HG02938 (cell line): Measurements from ENCODE around the gene C19orf44.
"Not testable (repeated sequence)": the region's sequence is repeated elsewhere in the genome, so short reads cannot be mapped to it uniquely, and the experiment has no call there.

ENCODE experiments used
- ATAC-seq: cut with Tn5 transposase; IDR thresholded peaks from one replicate; pipeline ENCODE4 v1.9.1; 2021; ENCODE audit warnings: mild to moderate bottlenecking, moderate library complexity; ENCODE audit not compliant: unreplicated experiment

C19orf44 gene

GRCh38 chr19:16495982-16496612 lies at the start of gene C19orf44, which contains the start of gene CALR3:
TSS of gene C19orf44 (plus strand) at chr19:16496394. CDS start at chr19:16500793, 4,399 bp downstream.
TSS of gene CALR3 (minus strand) at chr19:16496167. CDS start at chr19:16496129, 38 bp downstream.
- ATAC-seq: peak; percentile 99

- no peak for ATAC-seq
Observed at GRCh38 chr19:16446724-16447368, 49.3 kb upstream of the C19orf44 start.

GRCh38 chr19:16448872-16449271 lies 47.3 kb upstream of the C19orf44 start:
- ATAC-seq: not testable (repeated sequence)

GRCh38 chr19:16449330-16449961 lies 46.7 kb upstream of the C19orf44 start:
- no peak for ATAC-seq

GRCh38 chr19:16452325-16452724 lies 43.9 kb upstream of the C19orf44 start:
- ATAC-seq: no peak

- ATAC-seq: no peak
Observed at GRCh38 chr19:16454351-16454918, 41.8 kb upstream of the C19orf44 start.

GRCh38 chr19:16455489-16455888 lies 40.7 kb upstream of the C19orf44 start:
- no peak for ATAC-seq

- no peak for ATAC-seq
Observed at GRCh38 chr19:16456652-16457194, 39.5 kb upstream of the C19orf44 start.

GRCh38 chr19:16457195-16457953 lies 38.8 kb upstream of the C19orf44 start:
- ATAC-seq: no peak

- ATAC-seq: no peak
Observed at GRCh38 chr19:16457954-16458331, 38.3 kb upstream of the C19orf44 start.

GRCh38 chr19:16458391-16459341 lies 37.5 kb upstream of the C19orf44 start:
- ATAC-seq: no peak

- ATAC-seq: no peak
Observed at GRCh38 chr19:16459680-16460079, 36.5 kb upstream of the C19orf44 start.

GRCh38 chr19:16460454-16460853 lies 35.7 kb upstream of the C19orf44 start:
- ATAC-seq: no peak

- ATAC-seq: no peak
Observed at GRCh38 chr19:16461630-16462051, 34.6 kb upstream of the C19orf44 start.

GRCh38 chr19:16462757-16463250 lies 33.4 kb upstream of the C19orf44 start:
- no peak for ATAC-seq

- ATAC-seq: no peak
Observed at GRCh38 chr19:16463341-16463990, 32.7 kb upstream of the C19orf44 start.

GRCh38 chr19:16463991-16464575 lies 32.1 kb upstream of the C19orf44 start:
- ATAC-seq: no peak

GRCh38 chr19:16465239-16465638 lies 31.0 kb upstream of the C19orf44 start:
- ATAC-seq: no peak
